ENCODE measurements around the gene LRRC10B.
"Not testable (repeated sequence)": the region's sequence is repeated elsewhere in the genome, so short reads cannot be mapped to it uniquely, and the experiment has no call there.

LRRC10B gene

GRCh38 chr11:61507962-61508861 lies at the start of gene LRRC10B:
TSS of gene LRRC10B (plus strand) at chr11:61508749. CDS start at chr11:61508999, 250 bp downstream.
- no peak for DNase-seq (ENCODE audit: low spot score)

GRCh38 chr11:61460474-61460881 lies 48.1 kb upstream of the LRRC10B start:
- no peak for DNase-seq (ENCODE audit: low spot score)

GRCh38 chr11:61460986-61461385 lies 47.6 kb upstream of the LRRC10B start:
- no peak for DNase-seq (ENCODE audit: low spot score)

- DNase-seq (ENCODE audit: low spot score), result not testable (repeated sequence)
Measured at GRCh38 chr11:61467602-61468001, 40.9 kb upstream of the LRRC10B start.

GRCh38 chr11:61468002-61468401 lies 40.5 kb upstream of the LRRC10B start:
- DNase-seq (ENCODE audit: low spot score), result no peak

- no peak for DNase-seq (ENCODE audit: low spot score)
Measured at GRCh38 chr11:61472282-61472681, 36.3 kb upstream of the LRRC10B start.

- no peak for DNase-seq (ENCODE audit: low spot score)
Measured at GRCh38 chr11:61472868-61473267, 35.7 kb upstream of the LRRC10B start.

- DNase-seq (ENCODE audit: low spot score), result no peak
Measured at GRCh38 chr11:61473370-61474012, 35.1 kb upstream of the LRRC10B start.

GRCh38 chr11:61474013-61474643 lies 34.4 kb upstream of the LRRC10B start:
- DNase-seq (ENCODE audit: low spot score), result no peak

- no peak for DNase-seq (ENCODE audit: low spot score)
Measured at GRCh38 chr11:61475433-61475832, 33.1 kb upstream of the LRRC10B start.

GRCh38 chr11:61476371-61476770 lies 32.2 kb upstream of the LRRC10B start:
- no peak for DNase-seq (ENCODE audit: low spot score)

- DNase-seq (ENCODE audit: low spot score), result no peak
Measured at GRCh38 chr11:61477126-61477525, 31.4 kb upstream of the LRRC10B start.

GRCh38 chr11:61477727-61478148 lies 30.8 kb upstream of the LRRC10B start:
- DNase-seq (ENCODE audit: low spot score), result peak; percentile 39

- not testable (repeated sequence) for DNase-seq (ENCODE audit: low spot score)
Measured at GRCh38 chr11:61479360-61480058, 29.0 kb upstream of the LRRC10B start.

GRCh38 chr11:61480261-61480993 lies 28.1 kb upstream of the LRRC10B start:
- no peak for DNase-seq (ENCODE audit: low spot score)

- no peak for DNase-seq (ENCODE audit: low spot score)
Measured at GRCh38 chr11:61480994-61481335, 27.6 kb upstream of the LRRC10B start.

- no peak for DNase-seq (ENCODE audit: low spot score)
Measured at GRCh38 chr11:61481806-61482205, 26.7 kb upstream of the LRRC10B start.

GRCh38 chr11:61482513-61482912 lies 26.0 kb upstream of the LRRC10B start:
- no peak for DNase-seq (ENCODE audit: low spot score)

- no peak for DNase-seq (ENCODE audit: low spot score)
Measured at GRCh38 chr11:61484541-61484940, 24.0 kb upstream of the LRRC10B start.

GRCh38 chr11:61485080-61485479 lies 23.5 kb upstream of the LRRC10B start:
- no peak for DNase-seq (ENCODE audit: low spot score)

- no peak for DNase-seq (ENCODE audit: low spot score)
Measured at GRCh38 chr11:61486011-61486620, 22.4 kb upstream of the LRRC10B start.
